ENCODE data around the gene IL27RA.
A peak's percentile ranks its signal among the peaks of the same experiment; 100 is the strongest.

Gene IL27RA

GRCh38 chr19:14061081-14061749, 29.7 kb downstream of the IL27RA start:
- no peak for DNase-seq

- no peak for DNase-seq
Measured at GRCh38 chr19:14061751-14062557, 30.4 kb downstream of the IL27RA start, which contains the start of gene PALM3. PALM3 (minus strand) TSS chr19:14062076; CDS start chr19:14061980, 96 bp downstream.

GRCh38 chr19:14062558-14062855, 30.9 kb downstream of the IL27RA start:
- no peak for DNase-seq

- DNase-seq = no peak
Measured at GRCh38 chr19:14063105-14063504, 31.5 kb downstream of the IL27RA start.

GRCh38 chr19:14066134-14066533, 34.6 kb downstream of the IL27RA start:
- DNase-seq = no peak

GRCh38 chr19:14070268-14071050, 38.9 kb downstream of the IL27RA start:
- DNase-seq = no peak

- peak; percentile 90 for DNase-seq
Measured at GRCh38 chr19:14072535-14073260, 41.1 kb downstream of the IL27RA start, which contains the start of gene MISP3. MISP3 (plus strand) TSS chr19:14072786; CDS start chr19:14073310, 524 bp downstream.

- peak; percentile 79 for DNase-seq
Measured at GRCh38 chr19:14073261-14073924, 41.8 kb downstream of the IL27RA start.

GRCh38 chr19:14073925-14074838, 42.6 kb downstream of the IL27RA start:
- DNase-seq = peak; percentile 58

- DNase-seq = no peak
Measured at GRCh38 chr19:14078411-14078810, 46.8 kb downstream of the IL27RA start.

- DNase-seq = peak; percentile 100
Measured at GRCh38 chr19:14080887-14081796, 49.6 kb downstream of the IL27RA start.

- DNase-seq = peak; percentile 72
Measured at GRCh38 chr19:14081797-14082674, 50.5 kb downstream of the IL27RA start.

GRCh38 chr19:14082675-14082960, 51.1 kb downstream of the IL27RA start:
- no peak for DNase-seq

GRCh38 chr19:14085309-14085995, 53.9 kb downstream of the IL27RA start, which contains the start of gene C19orf67:
C19orf67 (minus strand) TSS chr19:14085783; CDS start chr19:14085627, 156 bp downstream.
- no peak for DNase-seq

GRCh38 chr19:14086098-14086497, 54.5 kb downstream of the IL27RA start:
- no peak for DNase-seq

GRCh38 chr19:14088634-14089411, 57.3 kb downstream of the IL27RA start:
- no peak for DNase-seq

GRCh38 chr19:14089412-14089661, 57.8 kb downstream of the IL27RA start:
- no peak for DNase-seq

All from NCI-H146 (cell line).